ENCODE results near the gene MEIS2. TPM values are rescaled to one million over a fixed set of nuclear protein-coding genes. Genes with fewer than 3 reads are reported as not detected.
A peak's percentile ranks its signal among the peaks of the same experiment; 100 is the strongest.

Gene MEIS2
- total RNA-seq, 2 donors from 2014 or later = 7.1 to 9.7 TPM

GRCh38 chr15:37041042-37041441, 59.3 kb downstream of the MEIS2 start:
- Histone ChIP-seq H3K9me3 (ENCODE audit: control insufficient read depth, low read length) (no peaks in the 10 kb centered on the region), H3K27ac (ENCODE audit: low read depth, low read length) (no peak overlapping the region), H3K27me3 (ENCODE audit: control insufficient read depth, insufficient read depth, low read length, poor library complexity, severe bottlenecking) (no peaks in the 10 kb centered on the region), H3K36me3 (ENCODE audit: control insufficient read depth, insufficient read depth, low read length) (no peaks in the 10 kb centered on the region), H3K4me1 (ENCODE audit: control insufficient read depth, insufficient read depth, low read length) (peaks cover 13% of the 10 kb centered on the region), H3K9ac (ENCODE audit: extremely low read depth, low read length, poor library complexity, severe bottlenecking) (no peak overlapping the region), H3K4me3 (ENCODE audit: low read length) (no peak overlapping the region)
- peaks cover 16% of the 10 kb centered on the region for H3K27me3 Mint-ChIP-seq (ENCODE audit: insufficient read depth)
- TF ChIP-seq CTCF (conservative IDR thresholded peaks at IDR 0.05) = no peak
- peaks cover 45% of the 10 kb centered on the region for H3K4me1 Mint-ChIP-seq
- no peaks in the 10 kb centered on the region for H3K9me3 Mint-ChIP-seq
- H3K36me3 Mint-ChIP-seq (ENCODE audit: low read depth) = no peaks in the 10 kb centered on the region
- no peak for DNase-seq
- no peak overlapping the region for H3K4me3 Mint-ChIP-seq
- H3K27ac Mint-ChIP-seq = no peak overlapping the region
- 88 to 100% methylated on average over 1 of the region's 1 CpG for WGBS, 2 experiments (ENCODE audit: insufficient coverage in 1 of 2, insufficient read length in 1 of 2)

- Mint-ChIP-seq H3K36me3 (ENCODE audit: low read depth) (no peaks in the 10 kb centered on the region), H3K27me3 (ENCODE audit: insufficient read depth) (peaks cover 16% of the 10 kb centered on the region), H3K4me3 (no peak overlapping the region), H3K27ac (no peak overlapping the region), H3K4me1 (peaks cover 42% of the 10 kb centered on the region), H3K9me3 (no peaks in the 10 kb centered on the region)
- no peak overlapping the region for H3K4me3 ChIP-seq (ENCODE audit: low read length)
- no peak overlapping the region for H3K9ac ChIP-seq (ENCODE audit: extremely low read depth, low read length, poor library complexity, severe bottlenecking)
- H3K9me3 ChIP-seq (ENCODE audit: control insufficient read depth, low read length) = no peaks in the 10 kb centered on the region
- 77 to 88% methylated on average over 2 to 4 of the region's 4 CpGs for WGBS, 2 experiments (ENCODE audit: insufficient coverage in 1 of 2, insufficient read length in 1 of 2)
- no peaks in the 10 kb centered on the region for H3K36me3 ChIP-seq (ENCODE audit: control insufficient read depth, insufficient read depth, low read length)
- no peak for DNase-seq
- no peak for TF ChIP-seq CTCF (conservative IDR thresholded peaks at IDR 0.05)
- H3K4me1 ChIP-seq (ENCODE audit: control insufficient read depth, insufficient read depth, low read length) = peaks cover 17% of the 10 kb centered on the region
- no peak overlapping the region for H3K27ac ChIP-seq (ENCODE audit: low read depth, low read length)
- H3K27me3 ChIP-seq (ENCODE audit: control insufficient read depth, insufficient read depth, low read length, poor library complexity, severe bottlenecking) = no peaks in the 10 kb centered on the region
Observed at GRCh38 chr15:37040072-37040742, 60.1 kb downstream of the MEIS2 start.

- Histone ChIP-seq H3K9ac (ENCODE audit: extremely low read depth, low read length, poor library complexity, severe bottlenecking) (no peak overlapping the region), H3K4me3 (ENCODE audit: low read length) (no peak overlapping the region), H3K36me3 (ENCODE audit: control insufficient read depth, insufficient read depth, low read length) (no peaks in the 10 kb centered on the region), H3K9me3 (ENCODE audit: control insufficient read depth, low read length) (no peaks in the 10 kb centered on the region), H3K27me3 (ENCODE audit: control insufficient read depth, insufficient read depth, low read length, poor library complexity, severe bottlenecking) (no peaks in the 10 kb centered on the region), H3K4me1 (ENCODE audit: control insufficient read depth, insufficient read depth, low read length) (peaks cover 17% of the 10 kb centered on the region), H3K27ac (ENCODE audit: low read depth, low read length) (peak overlapping the region; percentile 73)
- Mint-ChIP-seq H3K4me3 (no peak overlapping the region), H3K4me1 (peaks cover 40% of the 10 kb centered on the region), H3K36me3 (ENCODE audit: low read depth) (no peaks in the 10 kb centered on the region), H3K9me3 (no peaks in the 10 kb centered on the region), H3K27me3 (ENCODE audit: insufficient read depth) (peaks cover 20% of the 10 kb centered on the region), H3K27ac (no peak overlapping the region)
- no peak for TF ChIP-seq CTCF (conservative IDR thresholded peaks at IDR 0.05)
- WGBS, 2 experiments (ENCODE audit: insufficient coverage in 1 of 2, insufficient read length in 1 of 2) = 93 to 97% methylated on average over 3 to 7 of the region's 7 CpGs
- DNase-seq = no peak
Observed at GRCh38 chr15:37038716-37039106, 61.6 kb downstream of the MEIS2 start.
